Measurements from ENCODE around the gene DEPDC1B. TPM values are rescaled to one million over a fixed set of nuclear protein-coding genes. Genes with fewer than 3 reads are reported as not detected.
A peak's percentile ranks its signal among the peaks of the same experiment; 100 is the strongest.

DEPDC1B gene
- total RNA-seq, 4 donors from 2014 or later, result 2.7 to 3.2 (median 2.9) TPM; not detected in 1

- Histone ChIP-seq H3K4me3 (no peak overlapping the region), H3K36me3 (no peaks in the 10 kb centered on the region), H3K9me3 (no peaks in the 10 kb centered on the region), H3K27me3 (no peaks in the 10 kb centered on the region), H3K27ac (no peak overlapping the region), H3K4me1 (peaks cover 0 to 10% (median 6%) of the 10 kb centered on the region in 4 donors)
- intact Hi-C loops (cut with DNase I; ENCODE audit: low total_unique reads) (loop anchor here (10.0 kb wide), 1 partner anchor 772 kb away; no protein-coding TSS in a partner anchor), in situ Hi-C loops (cut with MboI; ENCODE audit: low pct_ligation_motif_present in 1 of 4, low pct_unique_long_range_greater_than_20kb in 1 of 4, low sequenced_read_pairs in 3 of 4) (loop anchor here in 2 of 4 donors (10.0 to 25.0 kb wide), 2 partner anchors 774 to 782 kb away; no protein-coding TSS in a partner anchor)
- TF ChIP-seq EP300 (IDR thresholded peaks at IDR 0.05; ENCODE audit: low read depth) (no peak), POLR2AphosphoS5 (IDR thresholded peaks at IDR 0.05) (no peak)
- TF ChIP-seq, protein P1, sequence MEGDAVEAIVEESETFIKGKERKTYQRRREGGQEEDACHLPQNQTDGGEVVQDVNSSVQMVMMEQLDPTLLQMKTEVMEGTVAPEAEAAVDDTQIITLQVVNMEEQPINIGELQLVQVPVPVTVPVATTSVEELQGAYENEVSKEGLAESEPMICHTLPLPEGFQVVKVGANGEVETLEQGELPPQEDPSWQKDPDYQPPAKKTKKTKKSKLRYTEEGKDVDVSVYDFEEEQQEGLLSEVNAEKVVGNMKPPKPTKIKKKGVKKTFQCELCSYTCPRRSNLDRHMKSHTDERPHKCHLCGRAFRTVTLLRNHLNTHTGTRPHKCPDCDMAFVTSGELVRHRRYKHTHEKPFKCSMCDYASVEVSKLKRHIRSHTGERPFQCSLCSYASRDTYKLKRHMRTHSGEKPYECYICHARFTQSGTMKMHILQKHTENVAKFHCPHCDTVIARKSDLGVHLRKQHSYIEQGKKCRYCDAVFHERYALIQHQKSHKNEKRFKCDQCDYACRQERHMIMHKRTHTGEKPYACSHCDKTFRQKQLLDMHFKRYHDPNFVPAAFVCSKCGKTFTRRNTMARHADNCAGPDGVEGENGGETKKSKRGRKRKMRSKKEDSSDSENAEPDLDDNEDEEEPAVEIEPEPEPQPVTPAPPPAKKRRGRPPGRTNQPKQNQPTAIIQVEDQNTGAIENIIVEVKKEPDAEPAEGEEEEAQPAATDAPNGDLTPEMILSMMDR (IDR thresholded peaks at IDR 0.05), result peak in 3 of 5 experiments; percentile 24 to 52 (median 34)
- WGBS, 2 donors (ENCODE audit: low coverage in 1 of 2), result 83 to 100% methylated on average over 1 of the region's 1 CpG
- DNase-seq, result no peak
These were observed 113.6 kb downstream of the DEPDC1B start for GRCh38 chr5:60586307-60586901.

GRCh38 chr5:60585618-60586017 is 114.3 kb downstream of the DEPDC1B start:
- DNase-seq, result no peak
- WGBS, 2 donors (ENCODE audit: low coverage in 1 of 2), result 54 to 56% methylated on average over 5 of the region's 5 CpGs
- H3K27me3 ChIP-seq, result no peaks in the 10 kb centered on the region
- H3K27ac ChIP-seq, result no peak overlapping the region
- H3K36me3 ChIP-seq, result no peaks in the 10 kb centered on the region
- peaks cover 0 to 10% (median 6%) of the 10 kb centered on the region in 4 donors for H3K4me1 ChIP-seq
- no peaks in the 10 kb centered on the region for H3K9me3 ChIP-seq
- intact Hi-C loops (cut with DNase I; ENCODE audit: low total_unique reads) (loop anchor here (10.0 kb wide), 1 partner anchor 771 kb away; no protein-coding TSS in a partner anchor), in situ Hi-C loops (cut with MboI; ENCODE audit: low pct_ligation_motif_present in 1 of 4, low pct_unique_long_range_greater_than_20kb in 1 of 4, low sequenced_read_pairs in 3 of 4) (loop anchor here in 2 of 4 donors (10.0 to 25.0 kb wide), 2 partner anchors 773 to 781 kb away; no protein-coding TSS in a partner anchor)
- no peak overlapping the region for H3K4me3 ChIP-seq
- no peak for TF ChIP-seq POLR2A (IDR thresholded peaks at IDR 0.05)
- TF ChIP-seq, protein P1 (IDR thresholded peaks at IDR 0.05), result no peak
- no peak for TF ChIP-seq EP300 (IDR thresholded peaks at IDR 0.05; ENCODE audit: low read depth)
- no peak for TF ChIP-seq POLR2AphosphoS5 (IDR thresholded peaks at IDR 0.05)

GRCh38 chr5:60584304-60584703 is 115.7 kb downstream of the DEPDC1B start:
- Histone ChIP-seq H3K4me3 (no peak overlapping the region), H3K9me3 (no peaks in the 10 kb centered on the region), H3K36me3 (no peaks in the 10 kb centered on the region), H3K4me1 (peaks cover 0 to 10% (median 6%) of the 10 kb centered on the region in 4 donors), H3K27ac (no peak overlapping the region), H3K27me3 (no peaks in the 10 kb centered on the region)
- intact Hi-C loops (cut with DNase I; ENCODE audit: low total_unique reads), result loop anchor here (10.0 kb wide), 1 partner anchor 770 kb away; no protein-coding TSS in a partner anchor
- DNase-seq, result no peak
- TF ChIP-seq EP300 (IDR thresholded peaks at IDR 0.05; ENCODE audit: low read depth) (no peak), POLR2A (IDR thresholded peaks at IDR 0.05) (no peak), POLR2AphosphoS5 (IDR thresholded peaks at IDR 0.05) (no peak)
- TF ChIP-seq, protein P1 (IDR thresholded peaks at IDR 0.05), result no peak
- WGBS, 2 donors (ENCODE audit: low coverage in 1 of 2), result 91 to 100% methylated on average over 1 to 2 of the region's 2 CpGs
- in situ Hi-C loops (cut with MboI; ENCODE audit: low pct_ligation_motif_present in 1 of 4, low pct_unique_long_range_greater_than_20kb in 1 of 4, low sequenced_read_pairs in 3 of 4), result loop anchor here in 2 of 4 donors (10.0 to 25.0 kb wide), 2 partner anchors 772 to 780 kb away; no protein-coding TSS in a partner anchor

GRCh38 chr5:60583616-60584015 is 116.3 kb downstream of the DEPDC1B start:
- TF ChIP-seq, protein P1 (IDR thresholded peaks at IDR 0.05), result no peak
- no peak for TF ChIP-seq POLR2AphosphoS5 (IDR thresholded peaks at IDR 0.05)
- TF ChIP-seq EP300 (IDR thresholded peaks at IDR 0.05; ENCODE audit: low read depth), result no peak
- TF ChIP-seq POLR2A (IDR thresholded peaks at IDR 0.05), result no peak
- H3K4me1 ChIP-seq, result peaks cover 0 to 10% (median 6%) of the 10 kb centered on the region in 4 donors
- no peak overlapping the region for H3K27ac ChIP-seq
- no peaks in the 10 kb centered on the region for H3K36me3 ChIP-seq
- H3K27me3 ChIP-seq, result no peaks in the 10 kb centered on the region
- in situ Hi-C loops (cut with MboI; ENCODE audit: low pct_ligation_motif_present in 1 of 4, low pct_unique_long_range_greater_than_20kb in 1 of 4, low sequenced_read_pairs in 3 of 4) (loop anchor here in 2 of 4 donors (10.0 to 25.0 kb wide), 2 partner anchors 771 to 779 kb away; no protein-coding TSS in a partner anchor), intact Hi-C loops (cut with DNase I; ENCODE audit: low total_unique reads) (loop anchor here (10.0 kb wide), 1 partner anchor 769 kb away; no protein-coding TSS in a partner anchor)
- DNase-seq, result no peak
- no peaks in the 10 kb centered on the region for H3K9me3 ChIP-seq
- H3K4me3 ChIP-seq, result no peak overlapping the region
